Muscle of arm (tissue), 12 donors: ENCODE data around the gene MNX1. TPM values are rescaled to one million over a fixed set of nuclear protein-coding genes. Genes with fewer than 3 reads are reported as not detected.

Experiments
- DNase-seq: peaks from one replicate; pipeline ENCODE4 v3.0.0-alpha.2; 2013
- polyA plus RNA-seq, 12 donors: library from polyadenylated mRNA; unstranded; fragments of 120-200 nt; gene quantifications; one replicate each; pipeline ENCODE4 v1.2.1, GENCODE V29; 2013; ENCODE audit not compliant: insufficient read length in 12 of 12

Gene MNX1
- polyA plus RNA-seq, 12 donors: not detected

DNA sequence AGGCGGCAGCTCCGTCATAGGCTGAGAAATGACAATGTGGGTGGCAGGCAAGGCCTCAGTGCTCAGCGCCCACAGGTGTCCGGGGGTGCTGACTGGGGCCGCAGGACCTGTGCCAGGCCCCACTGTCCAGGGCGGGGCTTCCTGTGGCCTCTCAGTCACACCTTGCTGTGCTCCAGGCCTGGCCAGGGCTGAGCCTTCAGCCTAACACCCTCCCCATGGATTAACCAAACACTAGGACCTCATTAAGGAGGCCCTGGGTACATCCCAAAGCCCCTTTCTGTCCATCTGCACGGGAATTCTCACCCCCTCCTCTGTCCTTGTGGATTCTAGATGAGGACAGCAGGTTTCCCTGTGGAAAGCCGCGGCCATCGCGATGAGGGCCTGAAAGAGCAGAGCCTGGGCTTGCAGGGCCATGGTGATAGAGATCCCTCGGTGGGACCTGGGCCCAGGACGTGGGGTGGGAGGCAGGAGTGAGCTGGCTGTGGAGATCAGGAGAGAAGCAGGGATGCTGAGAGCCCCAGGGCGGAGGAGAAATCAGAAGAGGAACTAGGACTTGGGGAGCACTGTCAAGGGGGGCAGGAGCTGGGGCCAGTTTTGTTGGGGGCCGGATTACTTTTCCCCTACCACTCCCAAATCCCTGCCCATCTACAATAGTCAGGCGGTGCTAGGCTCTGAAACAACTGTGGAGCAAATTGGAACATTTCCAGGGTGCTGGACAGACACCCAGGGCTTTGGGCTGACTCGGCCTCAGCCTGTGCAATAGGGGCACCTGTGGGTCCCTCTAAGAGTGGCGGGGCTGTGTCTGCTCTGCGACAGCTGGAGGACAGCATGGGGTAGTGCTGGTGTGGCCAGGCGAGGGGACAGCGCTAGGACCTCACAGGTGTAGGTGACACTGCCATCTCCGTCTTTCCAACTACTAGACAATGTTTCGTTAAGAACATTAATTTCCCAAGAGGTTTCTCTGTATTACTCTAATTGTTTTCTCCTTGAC lies 23.3 kb upstream of the MNX1 start:
- DNase-seq: no peak

DNA sequence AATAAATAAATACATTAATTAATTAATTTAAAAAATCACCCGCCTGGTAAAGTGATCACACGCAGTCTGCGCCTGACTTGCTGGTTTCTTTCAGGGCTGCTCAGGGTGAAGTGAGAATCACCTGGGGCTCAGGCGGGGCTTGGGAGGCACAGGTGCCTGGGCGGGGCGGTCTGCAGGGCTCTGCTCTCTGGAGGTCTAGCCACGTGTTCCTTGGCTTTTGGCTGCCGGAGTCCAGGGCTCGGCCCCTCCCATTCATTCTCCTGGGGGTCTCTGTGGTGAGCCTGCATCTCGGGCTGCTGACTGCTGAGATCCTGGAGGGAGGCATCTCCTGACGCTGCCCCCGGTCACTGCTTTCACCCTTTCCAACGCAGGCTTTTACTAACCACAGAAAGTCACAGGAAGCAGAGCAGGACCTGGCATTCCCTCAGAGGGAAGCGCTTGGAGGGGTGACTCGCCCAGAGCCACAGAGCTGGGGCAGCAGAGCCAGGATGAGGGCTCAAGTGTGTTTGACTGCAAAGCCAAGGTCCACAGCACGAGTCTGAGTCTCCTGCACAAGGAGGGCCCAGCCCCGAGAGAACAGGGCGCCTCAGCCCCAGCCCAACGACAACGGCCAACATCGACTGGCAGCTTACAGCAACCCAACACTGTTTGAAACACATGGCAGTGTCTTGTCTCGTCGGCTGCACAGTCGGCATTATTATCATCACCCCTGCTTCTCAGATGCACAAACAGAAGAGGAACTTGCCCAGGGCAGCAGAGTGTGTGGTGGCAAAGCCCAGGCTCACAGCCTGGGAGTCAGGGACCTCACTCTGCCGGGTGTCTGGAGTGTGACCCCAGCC lies 22.4 kb upstream of the MNX1 start:
- no peak for DNase-seq

DNA sequence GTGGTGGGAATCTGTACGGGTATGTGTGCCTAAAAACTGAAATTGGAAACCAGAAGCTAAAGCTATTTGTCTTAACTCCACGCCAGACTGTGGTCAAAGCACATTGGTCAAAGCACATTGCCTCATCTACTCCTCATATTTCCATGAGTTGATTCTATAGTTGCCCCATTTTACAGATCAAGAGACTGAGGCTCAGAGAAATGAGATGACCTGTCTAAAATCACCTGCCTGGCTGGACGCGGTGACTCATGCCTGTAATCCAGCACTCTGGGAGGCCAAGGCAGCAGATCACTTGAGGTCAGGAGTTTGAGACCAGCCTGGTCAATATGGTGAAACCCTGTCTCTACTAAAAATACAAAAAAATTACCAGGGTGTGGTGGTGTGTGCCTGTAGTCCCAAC lies 21.7 kb upstream of the MNX1 start:
- no peak for DNase-seq

DNA sequence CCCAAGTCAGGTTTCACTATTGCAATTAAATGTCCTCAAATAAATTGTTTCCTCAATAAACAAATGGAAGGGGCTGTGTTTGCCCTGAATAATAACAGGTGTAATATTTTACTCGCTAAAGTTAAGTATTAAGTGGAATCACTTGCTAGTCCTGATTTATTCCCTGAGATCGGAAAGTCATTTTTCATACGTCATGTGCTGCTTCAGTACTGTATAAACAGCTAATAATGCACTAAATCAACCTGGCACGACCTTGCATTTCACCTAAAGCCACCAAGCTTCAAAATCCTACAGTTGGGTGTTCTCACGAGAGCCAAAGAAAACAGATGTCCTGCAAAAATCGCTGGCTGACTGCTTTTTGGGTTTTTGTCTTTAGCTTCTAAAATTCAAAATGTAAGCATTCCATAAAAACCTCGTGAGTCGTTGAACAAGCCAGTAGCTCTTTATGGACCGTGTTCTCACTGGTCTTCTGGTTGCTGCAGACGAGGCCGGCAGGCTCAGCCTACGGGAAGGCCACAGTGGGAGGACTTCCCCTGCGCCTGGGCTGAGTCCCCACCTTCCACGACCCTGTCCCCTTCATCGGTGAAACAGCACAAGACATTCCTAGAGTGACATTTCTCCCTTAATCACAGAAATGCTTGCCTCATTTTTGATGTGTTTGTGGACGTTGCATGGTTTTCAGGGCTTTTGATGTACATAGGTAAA lies 17.9 kb upstream of the MNX1 start:
- DNase-seq: no peak

DNA sequence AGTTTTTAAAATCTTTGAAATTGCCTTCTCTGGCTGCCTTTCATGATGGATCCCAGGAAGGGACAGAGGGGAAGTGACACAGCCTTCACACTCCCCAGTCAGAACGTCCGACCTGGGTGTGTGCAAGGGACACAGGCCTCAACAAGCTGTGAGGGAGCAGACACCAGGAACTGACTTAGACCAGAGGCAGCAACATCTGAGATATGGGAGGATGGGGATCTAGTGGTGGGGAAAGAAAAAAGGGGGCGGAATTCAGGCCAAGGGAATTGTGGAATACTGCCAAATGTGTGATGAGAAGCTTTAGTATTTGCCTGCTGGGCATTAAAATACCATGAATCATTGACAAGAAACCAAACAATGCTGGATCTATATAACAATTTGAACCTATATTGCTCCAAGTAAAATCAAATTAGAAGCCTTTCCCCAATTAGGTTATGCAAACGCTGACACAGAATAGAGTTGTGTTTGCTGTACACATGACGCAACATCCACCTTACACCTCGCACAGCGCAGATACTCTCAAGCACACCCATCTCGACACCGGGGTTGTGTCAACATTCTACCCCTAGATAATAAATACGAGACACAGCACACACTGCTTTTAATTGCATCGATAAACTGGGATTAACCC lies 17.2 kb upstream of the MNX1 start:
- DNase-seq: no peak

DNA sequence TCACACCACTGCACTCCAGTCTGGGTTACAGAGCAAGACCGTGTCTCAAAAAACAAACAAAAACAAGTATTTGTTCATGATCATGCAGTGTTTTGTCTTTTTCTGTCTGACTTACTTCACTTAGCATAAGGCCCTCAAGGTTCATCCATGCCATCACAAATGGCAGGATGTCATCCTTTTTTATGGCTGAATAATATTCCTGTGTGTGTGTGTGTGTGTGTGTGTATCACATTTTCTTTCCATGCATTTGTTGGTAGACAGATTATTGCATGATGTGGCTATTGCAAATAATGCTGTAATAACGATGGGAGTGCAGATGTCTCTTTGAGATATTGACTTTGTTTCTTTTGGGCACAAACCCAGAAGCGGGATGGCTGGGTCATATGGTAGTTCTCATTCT lies 14.3 kb upstream of the MNX1 start:
- no peak for DNase-seq

DNA sequence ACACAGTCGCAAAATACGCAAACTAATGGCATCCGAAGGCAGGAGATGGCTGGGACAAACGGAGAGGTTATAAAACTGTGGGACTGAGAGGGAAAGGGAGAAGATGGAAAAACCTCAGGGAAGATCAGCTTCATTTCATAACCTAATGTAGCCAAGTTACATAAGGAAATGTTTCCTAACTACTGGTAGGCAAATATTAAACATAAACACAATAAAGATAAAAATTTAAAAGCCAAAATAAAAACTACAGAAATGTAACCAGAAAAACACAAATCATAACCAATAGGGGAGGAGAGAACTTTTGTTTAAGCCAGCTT lies 13.1 kb upstream of the MNX1 start:
- no peak for DNase-seq

DNA sequence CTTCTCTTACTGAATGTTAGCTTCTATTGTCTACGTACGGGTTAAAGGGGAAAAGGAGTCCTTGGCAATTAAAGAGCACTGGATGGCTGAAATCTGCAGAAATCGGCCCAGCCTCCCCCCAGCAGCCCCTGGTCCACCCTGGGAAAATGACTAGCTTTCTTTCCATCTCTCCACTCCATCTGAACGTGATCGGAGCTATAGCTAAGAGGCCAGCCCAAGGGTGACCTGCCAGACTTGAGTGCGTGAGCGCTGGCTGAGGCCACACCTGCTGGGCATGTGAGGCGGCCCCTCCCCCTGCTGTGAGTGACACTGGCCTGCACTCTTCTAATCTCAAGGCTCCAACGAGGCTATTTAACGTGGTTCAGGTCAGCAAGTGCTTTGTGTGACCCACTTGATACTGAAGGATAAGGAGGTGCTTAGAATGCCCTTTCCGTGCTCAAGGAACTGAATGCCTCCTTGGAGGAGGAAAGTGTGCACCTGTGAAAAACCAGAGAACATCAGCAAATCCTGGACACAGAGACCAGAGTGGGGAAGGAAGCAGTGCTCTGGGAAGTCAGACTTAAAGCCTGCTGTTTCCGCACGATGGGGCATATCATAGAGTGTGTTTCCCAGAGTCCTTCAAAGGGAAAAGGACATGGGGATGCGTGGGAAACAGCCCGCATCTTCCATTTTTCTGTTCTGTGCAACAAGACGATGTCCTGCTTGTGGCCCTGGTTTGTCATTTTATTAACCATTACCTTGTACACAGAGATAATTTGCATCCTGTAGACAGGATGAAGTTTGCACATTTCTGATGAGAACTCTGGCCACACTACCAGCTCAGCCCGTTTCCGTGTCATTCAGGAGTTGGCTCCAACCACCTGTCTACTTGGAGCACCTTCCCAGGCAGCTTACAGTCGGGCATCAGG lies 12.5 kb upstream of the MNX1 start:
- no peak for DNase-seq

DNA sequence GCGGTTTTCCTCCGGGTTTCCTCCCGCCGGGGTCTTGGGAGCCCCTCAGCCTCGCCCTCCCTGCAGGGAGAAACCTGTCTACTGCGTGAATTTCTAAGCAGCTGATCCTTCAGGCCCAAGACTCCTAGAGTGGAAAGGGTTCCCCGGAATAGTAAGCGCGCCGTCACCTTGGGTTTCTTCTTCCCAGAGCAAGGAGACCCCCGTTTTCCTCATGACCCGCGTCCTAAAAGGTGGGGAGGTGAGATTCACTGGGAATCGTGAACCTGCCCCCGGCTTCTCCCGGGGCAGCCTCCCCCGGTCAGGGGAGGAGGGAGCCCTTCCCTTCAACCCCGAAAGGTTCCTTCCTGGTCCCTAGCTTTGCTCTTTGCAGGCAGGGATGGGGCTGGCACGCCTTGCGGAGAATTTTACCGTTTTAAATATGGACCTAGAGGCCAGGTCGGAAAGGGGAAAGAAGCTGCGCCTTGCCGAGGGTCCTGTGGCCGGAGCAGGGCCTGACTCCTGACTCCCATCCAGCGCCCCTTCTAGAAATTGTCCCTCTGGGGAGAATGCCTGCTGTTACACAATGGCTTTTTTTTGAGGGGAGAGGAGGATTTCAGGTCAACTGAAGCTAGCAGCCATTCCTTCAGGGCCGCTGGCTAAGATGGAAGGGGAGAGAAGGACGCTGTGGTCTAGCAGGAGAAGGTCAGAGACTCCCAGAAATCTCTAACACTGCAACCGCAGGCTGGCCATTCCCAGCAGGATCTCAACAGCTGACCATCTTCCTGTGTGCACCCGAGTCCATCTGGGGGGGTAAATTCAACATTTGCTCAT lies 11.6 kb upstream of the MNX1 start:
- no peak for DNase-seq

DNA sequence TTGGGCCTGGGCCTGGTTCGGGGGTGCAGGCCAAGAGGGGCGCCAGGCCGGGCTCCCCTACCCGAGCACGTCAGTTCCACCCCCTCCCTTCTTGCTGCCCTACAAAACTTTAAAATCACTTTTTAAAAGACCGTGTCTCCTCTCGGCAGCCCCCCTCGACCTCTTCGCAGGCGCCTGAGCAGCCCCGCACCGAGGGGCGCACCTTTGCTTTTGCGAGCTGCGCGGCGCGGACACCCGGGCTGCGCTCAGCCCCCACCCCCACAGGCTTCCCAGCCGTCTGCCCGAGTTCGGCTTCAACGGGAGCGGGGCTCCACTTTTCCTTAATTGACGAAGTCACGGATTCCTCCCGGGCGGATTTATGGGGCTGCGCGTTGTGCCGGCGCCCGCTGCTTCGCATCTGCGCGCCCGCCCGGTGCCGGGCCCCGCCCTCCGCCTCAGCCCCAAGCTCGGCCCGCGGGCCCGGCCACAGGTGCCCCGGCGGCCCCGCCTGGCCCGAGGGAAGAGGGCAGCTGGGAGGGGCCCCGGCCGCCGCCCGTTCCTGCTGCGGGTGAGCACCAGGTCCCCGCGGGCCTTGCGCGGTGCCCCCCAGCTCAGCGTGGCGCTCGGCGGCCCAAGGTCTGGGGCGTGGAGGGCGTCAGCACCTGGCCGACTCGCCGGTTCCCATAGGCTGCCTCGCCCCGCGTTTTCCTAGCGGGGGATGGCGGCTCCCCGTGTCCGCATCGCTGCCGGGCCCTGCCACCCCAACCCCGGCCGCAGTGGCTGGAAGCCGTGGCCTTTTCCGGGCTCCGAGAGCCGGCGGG lies 10.8 kb upstream of the MNX1 start:
- no peak for DNase-seq

DNA sequence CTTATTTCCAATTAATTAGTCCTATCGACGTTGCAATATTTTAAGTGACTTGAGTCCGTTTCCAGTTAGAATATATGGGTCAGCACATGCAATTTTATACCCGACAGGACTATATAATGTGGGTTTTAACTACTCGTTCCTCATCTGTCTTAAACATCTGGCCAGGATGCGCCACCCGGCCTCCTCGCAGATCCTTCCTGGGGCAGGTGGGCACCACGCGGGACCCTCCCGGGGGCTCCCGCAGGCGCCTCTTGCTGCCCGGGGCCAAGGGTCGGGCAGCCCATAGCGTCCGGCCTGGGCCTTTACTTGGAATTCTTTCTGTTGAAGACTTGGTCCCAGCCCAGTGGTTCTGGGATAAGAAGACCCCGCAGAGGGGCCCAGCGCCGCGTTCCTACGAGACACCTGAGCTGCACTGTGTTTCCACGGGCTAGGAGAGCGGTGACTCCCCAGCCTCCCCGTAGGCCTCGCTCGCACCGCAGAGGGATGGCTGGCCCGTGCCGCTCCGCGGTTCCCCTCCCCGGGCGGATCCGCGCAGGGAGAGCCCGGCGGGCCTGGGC lies 10.1 kb upstream of the MNX1 start:
- DNase-seq: no peak

DNA sequence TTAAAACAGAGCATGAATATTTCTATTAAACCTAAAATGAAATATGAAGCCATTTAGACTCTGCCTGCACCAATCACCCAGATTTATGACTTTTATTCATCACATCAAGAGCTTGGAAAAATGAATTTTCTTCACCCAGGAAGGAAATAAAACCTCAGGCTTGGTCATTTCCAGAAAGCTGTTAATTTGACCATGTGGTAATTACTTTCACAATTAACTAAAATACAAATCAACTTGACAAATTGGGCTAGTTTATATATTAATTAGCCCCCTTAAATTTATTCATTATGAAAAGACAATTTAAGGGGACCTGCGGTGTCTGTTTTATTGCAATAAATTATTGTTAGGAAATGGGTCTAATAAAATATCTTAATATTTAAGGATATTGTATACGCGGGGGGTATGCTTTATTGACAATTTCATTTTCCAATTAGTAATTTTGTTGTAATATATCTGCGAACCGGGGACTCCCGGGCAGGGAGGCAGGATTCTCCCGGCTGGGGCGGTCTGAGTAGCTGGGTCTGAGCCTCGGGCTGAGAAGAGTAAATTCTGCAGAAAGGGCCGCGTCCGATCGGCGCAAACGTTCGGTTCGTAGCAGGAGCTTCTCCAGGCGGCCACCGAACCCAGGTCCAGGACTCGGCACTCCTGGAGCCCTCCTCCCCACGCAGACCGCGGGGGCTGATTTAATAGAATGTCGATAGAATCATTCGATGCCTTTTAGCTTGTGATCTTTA lies 9.4 kb upstream of the MNX1 start:
- no peak for DNase-seq

DNA sequence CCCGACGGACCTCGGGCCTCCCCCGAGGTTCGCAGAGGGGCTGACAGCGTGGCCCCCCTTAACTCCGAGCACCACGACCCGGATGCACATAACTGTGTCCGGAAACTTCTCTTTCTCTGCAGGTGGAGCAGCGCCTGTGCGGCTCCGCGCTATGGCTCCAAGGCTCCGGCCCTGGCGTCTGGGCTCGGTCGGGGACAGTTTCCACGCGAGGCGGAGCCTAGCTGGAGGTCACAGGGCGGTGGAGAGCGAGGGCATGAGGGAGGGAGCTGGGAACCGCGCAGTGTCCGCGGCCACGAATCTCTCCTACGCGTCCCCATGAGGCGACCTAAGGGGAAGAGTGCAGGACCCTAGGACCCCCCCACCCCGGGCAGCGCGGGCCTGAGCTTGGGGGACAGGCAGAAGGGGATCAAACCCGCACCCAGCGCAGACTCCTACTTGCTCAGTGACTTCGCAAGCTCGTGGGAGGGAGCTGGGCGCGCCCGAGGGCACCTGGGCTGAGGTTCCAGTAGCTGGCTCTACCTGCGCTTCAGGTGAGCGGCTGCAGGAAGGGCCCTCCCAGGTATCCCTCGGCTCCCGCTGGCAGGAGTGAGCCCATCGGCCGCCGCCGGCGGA lies 8.6 kb upstream of the MNX1 start:
- no peak for DNase-seq

DNA sequence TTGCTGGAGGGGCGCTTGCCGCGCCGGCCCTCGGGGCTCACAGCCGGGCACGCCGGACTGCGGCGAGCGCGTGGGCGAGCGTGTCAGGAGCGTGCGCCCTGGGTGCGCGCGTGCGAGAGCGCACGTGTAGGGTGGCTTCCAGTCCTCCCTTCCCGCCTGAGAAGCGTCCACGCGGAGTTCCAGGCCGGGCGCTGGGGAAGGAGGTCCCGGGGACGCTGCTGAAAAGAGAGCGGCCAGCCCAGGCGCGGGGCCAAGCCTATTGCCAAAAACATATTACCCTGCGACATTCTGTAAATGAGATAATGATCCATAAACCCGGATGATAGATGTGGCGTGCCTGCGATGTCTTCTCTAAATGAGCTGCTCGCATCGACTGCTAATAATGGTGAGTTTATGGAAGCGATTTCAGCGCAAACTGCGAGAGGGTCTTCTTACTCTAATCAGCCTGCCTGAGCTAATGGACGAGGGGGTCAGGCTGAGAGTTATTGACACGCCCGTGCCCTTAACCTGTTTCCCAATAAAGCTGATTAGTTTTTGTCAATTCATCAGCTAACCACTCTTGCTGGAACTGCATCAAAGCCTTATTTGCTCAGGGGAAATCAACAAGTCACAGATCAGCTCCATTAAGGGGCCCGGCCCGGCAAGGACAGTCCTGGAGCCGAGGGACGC lies 8.0 kb upstream of the MNX1 start:
- DNase-seq: no peak

DNA sequence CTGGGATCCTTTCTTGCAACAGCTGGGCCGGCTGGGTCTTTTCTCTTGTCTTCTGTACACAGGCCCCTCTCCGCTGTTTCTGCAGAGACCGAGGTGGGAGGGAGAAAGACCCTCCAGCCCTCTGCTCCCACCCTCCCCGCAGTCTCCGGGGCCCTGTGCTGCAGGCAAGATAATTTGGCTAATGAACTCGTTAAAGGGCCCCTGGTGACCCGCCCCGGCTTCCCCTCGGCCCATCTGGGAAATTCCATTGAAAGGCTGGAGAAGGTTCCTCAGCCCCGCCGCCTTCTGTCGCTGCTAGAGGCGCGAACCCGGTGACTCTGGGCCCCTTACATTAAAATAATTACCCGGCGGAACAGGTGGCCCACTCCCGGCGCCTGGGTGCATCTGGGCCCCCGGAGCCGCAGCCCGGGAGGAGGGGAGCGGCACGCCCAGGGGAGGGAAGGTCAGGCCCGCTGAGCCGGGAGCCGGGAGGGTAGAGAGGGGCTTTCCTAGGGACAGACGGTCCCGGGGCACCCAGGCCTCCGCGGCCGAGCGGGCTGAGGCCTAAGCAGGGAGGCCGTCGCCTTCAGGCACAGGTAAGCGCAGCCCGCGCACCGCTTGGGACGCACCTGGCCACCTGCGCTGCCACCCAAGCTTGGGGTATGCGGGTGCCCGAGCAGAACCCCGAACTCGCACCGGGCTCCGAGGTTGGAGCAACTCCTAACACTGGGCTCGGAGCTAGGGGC lies 7.3 kb upstream of the MNX1 start:
- no peak for DNase-seq

DNA sequence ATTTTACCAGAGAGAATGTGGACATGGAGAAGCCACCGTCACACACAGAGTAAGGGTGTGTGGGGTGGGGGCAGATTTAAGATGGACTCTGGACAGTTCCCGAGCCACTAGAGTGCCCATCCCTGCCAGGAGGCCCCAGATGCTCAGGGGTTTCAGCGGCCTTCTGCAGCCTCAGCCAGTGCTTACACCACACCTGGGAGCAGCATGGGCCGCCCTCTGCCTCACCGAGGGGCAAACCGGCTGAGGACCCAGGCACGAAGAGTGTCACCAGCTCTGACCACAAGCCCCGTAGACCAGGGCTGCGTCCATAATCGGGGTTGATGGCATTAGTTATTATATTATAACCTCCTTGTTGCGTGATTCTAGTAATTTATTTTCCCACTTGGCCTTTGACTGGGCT lies 6.7 kb upstream of the MNX1 start:
- DNase-seq: no peak
